ENCODE results near the gene CHD6. TPM values are rescaled to one million over a fixed set of nuclear protein-coding genes. Genes with fewer than 3 reads are reported as not detected.

CHD6 gene
- total RNA-seq, 4 donors from 2014 or later: 24.7 to 89.7 (median 36.6) TPM

GRCh38 chr20:41371371-41371770, 246.8 kb downstream of the CHD6 start:
- H3K36me3 ChIP-seq: no peaks in the 10 kb centered on the region
- TF ChIP-seq POLR2A (IDR thresholded peaks at IDR 0.05) (no peak), EP300 (IDR thresholded peaks at IDR 0.05) (no peak), POLR2AphosphoS5 (IDR thresholded peaks at IDR 0.05) (no peak)
- TF ChIP-seq, protein P1, sequence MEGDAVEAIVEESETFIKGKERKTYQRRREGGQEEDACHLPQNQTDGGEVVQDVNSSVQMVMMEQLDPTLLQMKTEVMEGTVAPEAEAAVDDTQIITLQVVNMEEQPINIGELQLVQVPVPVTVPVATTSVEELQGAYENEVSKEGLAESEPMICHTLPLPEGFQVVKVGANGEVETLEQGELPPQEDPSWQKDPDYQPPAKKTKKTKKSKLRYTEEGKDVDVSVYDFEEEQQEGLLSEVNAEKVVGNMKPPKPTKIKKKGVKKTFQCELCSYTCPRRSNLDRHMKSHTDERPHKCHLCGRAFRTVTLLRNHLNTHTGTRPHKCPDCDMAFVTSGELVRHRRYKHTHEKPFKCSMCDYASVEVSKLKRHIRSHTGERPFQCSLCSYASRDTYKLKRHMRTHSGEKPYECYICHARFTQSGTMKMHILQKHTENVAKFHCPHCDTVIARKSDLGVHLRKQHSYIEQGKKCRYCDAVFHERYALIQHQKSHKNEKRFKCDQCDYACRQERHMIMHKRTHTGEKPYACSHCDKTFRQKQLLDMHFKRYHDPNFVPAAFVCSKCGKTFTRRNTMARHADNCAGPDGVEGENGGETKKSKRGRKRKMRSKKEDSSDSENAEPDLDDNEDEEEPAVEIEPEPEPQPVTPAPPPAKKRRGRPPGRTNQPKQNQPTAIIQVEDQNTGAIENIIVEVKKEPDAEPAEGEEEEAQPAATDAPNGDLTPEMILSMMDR (IDR thresholded peaks at IDR 0.05): no peak
- H3K27ac ChIP-seq: no peak overlapping the region
- WGBS: 76% methylated on average over 4 of the region's 4 CpGs
- H3K9me3 ChIP-seq: no peaks in the 10 kb centered on the region
- H3K4me1 ChIP-seq: peaks cover 5% of the 10 kb centered on the region
- no peak for DNase-seq (ENCODE audit: low spot score in 2 of 2)
- H3K27me3 ChIP-seq: peaks cover 14% of the 10 kb centered on the region
- no peak overlapping the region for H3K4me3 ChIP-seq

DNA sequence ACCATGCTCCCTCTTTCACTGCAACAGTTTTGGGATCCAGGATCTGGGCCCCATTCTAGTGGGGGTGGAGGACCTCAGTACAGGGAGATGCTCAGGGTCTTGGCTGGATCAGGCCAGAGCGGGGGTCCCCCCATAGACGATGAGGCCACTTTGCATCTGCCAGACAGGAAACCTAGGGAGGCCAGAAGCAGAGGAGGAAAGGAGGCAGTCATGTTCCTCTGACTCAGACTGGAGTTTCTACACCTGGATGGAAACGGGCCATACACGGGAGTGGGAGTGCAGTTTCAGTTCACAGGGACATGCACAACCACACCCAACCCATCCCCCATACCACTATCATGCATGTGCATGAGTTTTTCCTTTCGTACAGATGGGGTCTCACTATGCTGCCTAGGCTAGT, 248.0 kb downstream of the CHD6 start:
- Histone ChIP-seq H3K27ac (no peak overlapping the region), H3K27me3 (peaks cover 26% of the 10 kb centered on the region), H3K36me3 (no peaks in the 10 kb centered on the region), H3K4me3 (no peak overlapping the region), H3K4me1 (peaks cover 14% of the 10 kb centered on the region), H3K9me3 (no peaks in the 10 kb centered on the region)
- WGBS: 68% methylated on average over 5 of the region's 5 CpGs
- DNase-seq (ENCODE audit: low spot score in 2 of 2): no peak
- no peak for TF ChIP-seq POLR2A (IDR thresholded peaks at IDR 0.05)
- TF ChIP-seq, protein P1 (IDR thresholded peaks at IDR 0.05): no peak
- no peak for TF ChIP-seq EP300 (IDR thresholded peaks at IDR 0.05)
- no peak for TF ChIP-seq POLR2AphosphoS5 (IDR thresholded peaks at IDR 0.05)

DNA sequence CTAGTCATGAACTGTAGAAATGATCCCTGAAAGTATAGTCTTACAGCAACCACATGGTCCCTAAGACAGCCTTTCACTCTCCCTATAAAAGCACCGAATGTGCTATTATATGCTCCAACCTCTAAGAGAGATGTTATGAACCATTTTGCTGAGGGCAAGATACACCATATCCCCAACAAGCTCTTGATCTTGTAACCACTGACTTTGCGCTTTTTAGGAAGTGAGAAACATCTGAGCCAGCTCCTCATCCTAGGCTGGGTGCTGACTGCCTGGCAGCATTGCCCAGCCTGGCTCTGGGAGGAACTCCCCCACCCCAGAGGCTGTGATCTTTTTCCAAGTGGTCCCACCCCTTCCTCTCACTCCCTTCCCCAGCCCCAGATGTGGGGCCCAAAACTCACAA, 248.5 kb downstream of the CHD6 start:
- TF ChIP-seq POLR2A (IDR thresholded peaks at IDR 0.05) (no peak), EP300 (IDR thresholded peaks at IDR 0.05) (no peak), POLR2AphosphoS5 (IDR thresholded peaks at IDR 0.05) (no peak)
- TF ChIP-seq, protein P1 (IDR thresholded peaks at IDR 0.05): no peak
- H3K4me3 ChIP-seq: no peak overlapping the region
- peaks cover 31% of the 10 kb centered on the region for H3K27me3 ChIP-seq
- H3K36me3 ChIP-seq: no peaks in the 10 kb centered on the region
- H3K4me1 ChIP-seq: peaks cover 14% of the 10 kb centered on the region
- no peaks in the 10 kb centered on the region for H3K9me3 ChIP-seq
- WGBS: 61% methylated on average over 2 of the region's 2 CpGs
- no peak overlapping the region for H3K27ac ChIP-seq
- DNase-seq (ENCODE audit: low spot score in 2 of 2): no peak

GRCh38 chr20:41367956-41368355, 250.2 kb downstream of the CHD6 start:
- H3K27ac ChIP-seq: no peak overlapping the region
- no peak overlapping the region for H3K4me3 ChIP-seq
- WGBS: 90% methylated on average over 3 of the region's 3 CpGs
- DNase-seq (ENCODE audit: low spot score in 2 of 2): no peak
- H3K27me3 ChIP-seq: peaks cover 36% of the 10 kb centered on the region
- H3K36me3 ChIP-seq: no peaks in the 10 kb centered on the region
- peaks cover 14% of the 10 kb centered on the region for H3K4me1 ChIP-seq
- TF ChIP-seq POLR2A (IDR thresholded peaks at IDR 0.05) (no peak), POLR2AphosphoS5 (IDR thresholded peaks at IDR 0.05) (no peak), EP300 (IDR thresholded peaks at IDR 0.05) (no peak)
- TF ChIP-seq, protein P1 (IDR thresholded peaks at IDR 0.05): no peak
- no peaks in the 10 kb centered on the region for H3K9me3 ChIP-seq

DNA sequence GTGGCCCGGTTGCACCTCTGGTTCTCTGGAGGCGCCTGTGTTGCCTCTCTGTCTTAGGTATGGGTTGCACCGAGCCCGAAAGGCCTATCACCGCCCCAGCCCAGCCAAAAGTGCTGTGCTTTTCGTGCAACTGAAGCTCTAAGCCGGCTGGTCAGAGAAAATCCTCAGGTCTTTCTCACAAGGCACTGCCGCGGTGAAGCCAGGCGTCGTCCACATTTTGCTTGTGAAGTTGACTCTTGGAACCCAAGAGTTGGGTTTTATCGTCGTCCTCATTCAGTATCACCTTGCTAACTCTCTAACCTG, 250.8 kb downstream of the CHD6 start:
- Histone ChIP-seq H3K27ac (no peak overlapping the region), H3K27me3 (peaks cover 36% of the 10 kb centered on the region), H3K36me3 (no peaks in the 10 kb centered on the region), H3K9me3 (no peaks in the 10 kb centered on the region), H3K4me3 (no peak overlapping the region), H3K4me1 (peaks cover 14% of the 10 kb centered on the region)
- no peak for DNase-seq (ENCODE audit: low spot score in 2 of 2)
- WGBS: 85% methylated on average over 13 of the region's 13 CpGs
- TF ChIP-seq, protein P1 (IDR thresholded peaks at IDR 0.05): no peak
- TF ChIP-seq POLR2A (IDR thresholded peaks at IDR 0.05) (no peak), POLR2AphosphoS5 (IDR thresholded peaks at IDR 0.05) (no peak), EP300 (IDR thresholded peaks at IDR 0.05) (no peak)
